GM19025 (cell line): Measurements from ENCODE around the gene RAPGEF6.
"Not testable (repeated sequence)": the region's sequence is repeated elsewhere in the genome, so short reads cannot be mapped to it uniquely, and the experiment has no call there.

Source experiments
- ATAC-seq: cut with Tn5 transposase; IDR thresholded peaks from one replicate; pipeline ENCODE4 v1.9.1; 2021; ENCODE audit warnings: mild to moderate bottlenecking, low read depth, moderate library complexity; ENCODE audit not compliant: unreplicated experiment

RAPGEF6 gene

DNA sequence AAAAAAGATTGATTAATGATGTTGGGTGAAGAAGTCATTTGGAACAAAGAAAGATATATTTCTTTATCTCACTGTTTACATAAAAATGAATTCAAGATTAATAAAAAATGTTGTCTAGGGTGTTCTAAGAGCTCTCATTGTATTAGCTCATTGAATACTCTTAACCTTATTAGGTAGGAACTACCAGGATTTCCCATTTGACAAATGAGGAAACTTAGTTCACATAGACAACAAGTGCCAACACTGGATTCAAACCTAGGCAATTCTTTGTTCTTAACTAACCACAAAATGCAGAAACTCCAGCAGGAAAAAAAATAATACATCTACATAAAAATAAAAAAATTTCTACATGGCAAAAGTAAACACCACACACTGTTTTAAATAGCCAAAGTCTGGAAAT, 175.8 kb downstream of the RAPGEF6 start:
- ATAC-seq: no peak

- ATAC-seq: no peak
These were observed 177.8 kb downstream of the RAPGEF6 start for GRCh38 chr5:131457193-131457592.

- ATAC-seq: no peak
These were observed 184.1 kb downstream of the RAPGEF6 start for GRCh38 chr5:131450941-131451340.

- no peak for ATAC-seq
These were observed 193.8 kb downstream of the RAPGEF6 start for GRCh38 chr5:131441184-131441583.

GRCh38 chr5:131436081-131436480, 198.9 kb downstream of the RAPGEF6 start:
- no peak for ATAC-seq

DNA sequence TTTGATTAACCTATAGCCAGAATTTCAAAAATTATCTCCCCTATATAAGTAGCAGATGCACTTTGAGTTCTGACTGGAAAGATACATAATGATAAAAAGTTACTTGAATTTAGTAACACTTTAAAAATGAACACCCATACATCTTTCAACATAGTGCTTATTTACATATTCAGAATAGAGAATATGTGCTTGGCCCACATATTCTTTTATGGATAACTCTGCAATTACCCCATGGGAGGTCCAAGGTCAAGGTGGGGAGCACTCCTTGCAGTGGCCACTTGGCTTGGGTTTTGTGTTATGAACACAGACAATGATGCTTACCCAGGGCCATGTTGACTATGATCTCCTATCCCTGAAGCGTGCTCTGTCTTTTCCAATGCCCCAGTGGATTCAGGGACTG, 201.9 kb downstream of the RAPGEF6 start:
- no peak for ATAC-seq

- ATAC-seq: no peak
These were observed 203.2 kb downstream of the RAPGEF6 start for GRCh38 chr5:131431794-131432193.

GRCh38 chr5:131430794-131431193, 204.2 kb downstream of the RAPGEF6 start:
- no peak for ATAC-seq

DNA sequence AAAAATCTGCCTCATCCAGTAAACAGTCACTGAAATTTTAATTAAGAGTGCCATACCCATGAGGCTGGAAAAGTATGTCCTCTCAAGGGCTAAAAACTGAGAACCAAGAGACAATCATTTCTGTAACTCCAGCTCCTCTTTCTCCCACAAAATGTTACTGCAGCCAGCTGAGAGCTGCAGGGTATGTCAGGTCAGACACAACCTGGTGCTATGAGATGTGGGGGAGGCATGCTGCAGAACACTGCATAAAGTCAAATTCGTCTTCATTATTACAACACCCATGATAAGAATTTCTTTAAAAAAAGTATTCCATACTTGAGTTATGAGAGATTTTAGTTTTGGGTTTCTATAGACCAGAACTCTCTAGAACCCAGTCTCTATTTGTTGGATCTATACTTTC, 209.0 kb downstream of the RAPGEF6 start:
- ATAC-seq: no peak

DNA sequence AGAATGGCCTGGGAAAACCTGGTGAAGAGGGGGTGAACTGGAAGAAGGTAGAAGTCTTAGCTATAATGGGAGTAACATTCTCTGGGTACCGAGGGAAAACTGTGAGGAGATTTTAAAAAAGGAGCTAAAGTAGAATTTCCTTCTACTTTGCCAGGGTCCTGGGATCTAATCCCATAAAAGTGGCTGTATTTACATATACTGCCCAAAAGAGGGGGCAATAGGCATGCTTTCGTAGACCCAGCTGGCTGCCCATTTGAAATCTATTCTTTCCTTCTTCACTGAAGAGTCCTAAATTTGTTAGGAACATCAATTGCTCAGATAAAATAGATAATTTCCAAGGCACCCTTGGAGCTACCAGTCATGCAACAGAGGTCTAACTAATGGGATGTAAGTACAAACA, 212.0 kb downstream of the RAPGEF6 start:
- no peak for ATAC-seq

- no peak for ATAC-seq
These were observed 215.2 kb downstream of the RAPGEF6 start for GRCh38 chr5:131419877-131420276.

GRCh38 chr5:131418846-131419245, 216.2 kb downstream of the RAPGEF6 start:
- ATAC-seq: no peak

- peak; percentile 21 for ATAC-seq
These were observed 217.7 kb downstream of the RAPGEF6 start for GRCh38 chr5:131417240-131417869.

GRCh38 chr5:131416729-131417128, 218.3 kb downstream of the RAPGEF6 start:
- peak; percentile 63 for ATAC-seq

- peak; percentile 77 for ATAC-seq
These were observed 221.1 kb downstream of the RAPGEF6 start for GRCh38 chr5:131413605-131414559.

- ATAC-seq: no peak
These were observed 227.9 kb downstream of the RAPGEF6 start for GRCh38 chr5:131406975-131407638.

DNA sequence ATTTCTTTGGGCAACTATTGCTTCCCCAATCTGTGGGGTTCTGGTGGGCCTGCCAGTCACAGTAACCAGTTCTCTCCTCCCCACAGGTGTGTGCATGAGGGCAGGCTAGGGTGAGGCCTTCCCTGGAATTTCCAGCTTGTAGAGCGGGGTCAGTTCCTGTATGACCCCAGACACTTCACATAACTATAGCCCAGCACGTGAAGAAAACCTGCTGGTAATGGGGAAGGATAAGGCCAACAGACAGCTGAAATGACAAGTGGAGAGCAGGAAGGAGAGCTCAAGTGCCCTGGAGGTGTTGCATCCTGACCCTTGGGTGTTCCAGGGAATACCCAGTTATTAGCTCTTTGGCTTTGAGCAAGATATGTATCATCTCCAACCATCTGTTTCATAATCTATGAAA, 229.0 kb downstream of the RAPGEF6 start:
- ATAC-seq: no peak

- no peak for ATAC-seq
These were observed 229.4 kb downstream of the RAPGEF6 start for GRCh38 chr5:131405674-131406073.

GRCh38 chr5:131400585-131400984, 234.4 kb downstream of the RAPGEF6 start:
- ATAC-seq: no peak

DNA sequence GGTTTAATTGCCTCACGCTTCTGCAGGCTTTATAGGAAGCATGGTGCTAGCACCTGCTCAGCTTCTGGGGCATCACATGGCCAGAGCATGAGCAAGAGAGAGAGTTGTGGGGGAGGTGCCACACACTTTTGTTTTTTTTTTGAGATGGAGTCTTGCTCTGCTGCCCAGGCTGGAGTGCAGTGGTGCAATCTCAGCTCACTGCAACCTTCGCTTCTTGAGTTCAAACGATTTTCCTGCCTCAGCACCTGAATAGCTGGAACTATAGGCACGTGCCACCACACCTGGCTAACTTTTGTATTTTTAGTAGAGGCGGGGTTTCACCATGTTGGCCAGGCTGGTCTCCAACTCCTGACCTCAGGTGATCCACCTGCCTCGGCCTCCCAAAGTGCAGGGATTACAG, 236.0 kb downstream of the RAPGEF6 start:
- not testable (repeated sequence) for ATAC-seq

GRCh38 chr5:131396630-131397273, 238.3 kb downstream of the RAPGEF6 start:
- ATAC-seq: no peak
